Lung (tissue), 12 donors: ENCODE data around the gene RASEF. TPM values are rescaled to one million over a fixed set of nuclear protein-coding genes. Genes with fewer than 3 reads are reported as not detected.

Source experiments
- ATAC-seq: fragments of 200-7000 bp; cut with Tn5 transposase; one replicate; pipeline ENCODE4 v1.9.1; 2020; ENCODE audit warnings: moderate number of reproducible peaks; ENCODE audit not compliant: insufficient read depth, low FRiP score
- DNase-seq, 3 donors: peaks; one replicate each; pipeline ENCODE4 v3.0.0-alpha.2; 2013 to 2017
- H3K27ac ChIP-seq, 2 donors: one replicate each; pipeline ENCODE4 v1.5.1; 2013; ENCODE audit warnings: mild to moderate bottlenecking in 2 of 2, moderate library complexity in 2 of 2, control low read depth in 1 of 2, inconsistent platforms in 1 of 2, low read depth in 1 of 2, low read length in 1 of 2
- H3K27me3 ChIP-seq, 3 donors: one replicate each; pipeline ENCODE4 v1.5.1; 2013; ENCODE audit warnings: low read length in 2 of 3; ENCODE audit not compliant: control insufficient read depth in 3 of 3, insufficient read depth in 3 of 3
- H3K36me3 ChIP-seq, 4 donors: one replicate each; pipeline ENCODE4 v1.5.1; 2013; ENCODE audit warnings: low read length in 4 of 4, mild to moderate bottlenecking in 1 of 4, moderate library complexity in 1 of 4; ENCODE audit not compliant: control insufficient read depth in 4 of 4, insufficient read depth in 4 of 4
- H3K4me1 ChIP-seq, 5 donors: one replicate each; pipeline ENCODE4 v1.5.1; 2013; ENCODE audit warnings: low read length in 5 of 5, mild to moderate bottlenecking in 2 of 5, moderate library complexity in 1 of 5; ENCODE audit not compliant: control insufficient read depth in 5 of 5, insufficient read depth in 5 of 5
- H3K4me3 ChIP-seq: one replicate; pipeline ENCODE4 v1.5.1; 2013; ENCODE audit warnings: mild to moderate bottlenecking, control low read depth, moderate library complexity
- H3K9ac ChIP-seq, 2 donors: one replicate each; pipeline ENCODE4 v1.5.1; 2013; ENCODE audit warnings: low read length in 2 of 2, control low read depth in 1 of 2; ENCODE audit not compliant: insufficient read depth in 1 of 2
- H3K9me3 ChIP-seq, 4 donors: one replicate each; pipeline ENCODE4 v1.5.1; 2013; ENCODE audit warnings: low read length in 3 of 4, mild to moderate bottlenecking in 1 of 4, moderate library complexity in 1 of 4; ENCODE audit not compliant: control insufficient read depth in 4 of 4, insufficient read depth in 3 of 4
- polyA plus RNA-seq, 2 donors: library from polyadenylated mRNA; stranded (reverse); fragments of 200-250 nt; gene quantifications; one replicate each; pipeline ENCODE4 v1.2.1, GENCODE V29; 2013
- total RNA-seq, 2 donors: library from RNA; depleted of rRNA in 1 of 2; stranded (reverse); fragments of >200 nt in 1 of 2; gene quantifications; one replicate each; pipeline ENCODE4 v1.2.1, GENCODE V29; 2014 to 2021
- TF ChIP-seq, protein P1 (sequence below): IDR thresholded peaks from 2 replicates; pipeline ENCODE4 v1.5.1; 2012; ENCODE audit warnings: mild to moderate bottlenecking; ENCODE audit errors: control extremely low read depth, extremely low read depth
- donor health status: control.
- donor health status: control.
- donor health status: Bipolar disorder and iron deficiency.
- donor health status: healthy.
- donor health status: DM: yes; HTN: yes; CAD: no.

RASEF gene
- total and polyA plus RNA-seq, 4 donors, result 5.2 to 23.6 (median 9.4) TPM

DNA sequence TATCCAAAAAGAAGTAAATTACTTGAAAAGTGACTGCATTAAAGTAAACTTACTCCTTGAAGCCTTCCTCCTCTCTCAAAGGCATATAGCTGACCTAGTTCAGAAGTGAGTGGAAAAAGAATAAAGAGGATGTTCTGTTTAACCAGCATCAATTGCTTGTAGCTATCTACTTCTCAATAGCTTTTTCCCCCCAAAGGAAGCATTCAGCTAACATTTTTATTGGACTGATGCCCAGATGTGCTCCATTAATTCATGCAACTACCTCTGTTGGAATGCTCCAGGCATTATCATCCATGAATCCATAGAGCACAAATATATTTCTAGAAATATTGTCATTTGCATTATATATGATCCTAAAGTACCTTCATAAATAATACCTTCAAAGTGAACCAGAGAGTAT is 132.8 kb downstream of the RASEF start:
- Histone ChIP-seq H3K27me3 (no peaks in the 10 kb centered on the region), H3K9me3 (no peaks in the 10 kb centered on the region), H3K9ac (no peak overlapping the region), H3K27ac (no peak overlapping the region), H3K36me3 (no peaks in the 10 kb centered on the region), H3K4me1 (peaks cover 0 to 1% (median 0%) of the 10 kb centered on the region in 5 donors), H3K4me3 (no peak overlapping the region)
- TF ChIP-seq, protein P1, sequence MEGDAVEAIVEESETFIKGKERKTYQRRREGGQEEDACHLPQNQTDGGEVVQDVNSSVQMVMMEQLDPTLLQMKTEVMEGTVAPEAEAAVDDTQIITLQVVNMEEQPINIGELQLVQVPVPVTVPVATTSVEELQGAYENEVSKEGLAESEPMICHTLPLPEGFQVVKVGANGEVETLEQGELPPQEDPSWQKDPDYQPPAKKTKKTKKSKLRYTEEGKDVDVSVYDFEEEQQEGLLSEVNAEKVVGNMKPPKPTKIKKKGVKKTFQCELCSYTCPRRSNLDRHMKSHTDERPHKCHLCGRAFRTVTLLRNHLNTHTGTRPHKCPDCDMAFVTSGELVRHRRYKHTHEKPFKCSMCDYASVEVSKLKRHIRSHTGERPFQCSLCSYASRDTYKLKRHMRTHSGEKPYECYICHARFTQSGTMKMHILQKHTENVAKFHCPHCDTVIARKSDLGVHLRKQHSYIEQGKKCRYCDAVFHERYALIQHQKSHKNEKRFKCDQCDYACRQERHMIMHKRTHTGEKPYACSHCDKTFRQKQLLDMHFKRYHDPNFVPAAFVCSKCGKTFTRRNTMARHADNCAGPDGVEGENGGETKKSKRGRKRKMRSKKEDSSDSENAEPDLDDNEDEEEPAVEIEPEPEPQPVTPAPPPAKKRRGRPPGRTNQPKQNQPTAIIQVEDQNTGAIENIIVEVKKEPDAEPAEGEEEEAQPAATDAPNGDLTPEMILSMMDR, result no peak
- no peak for ATAC-seq
- no peak for DNase-seq
